Astrocyte (in vitro differentiated cells and primary cell): Measurements from ENCODE around the gene NAA35. TPM values are rescaled to one million over a fixed set of nuclear protein-coding genes. Genes with fewer than 3 reads are reported as not detected.

Experiments used
- DNase-seq: peaks from one replicate; pipeline ENCODE4 v3.0.0-alpha.2; 2010; ENCODE audit warnings: low read depth
- FAIRE-seq: peaks from 2 replicates; lab custom pipeline; 2011; peaks lifted over from hg19 to GRCh38; lab: Jason Lieb, UNC
- H2AFZ ChIP-seq: 2 replicates; pipeline ENCODE4 v1.6.0; 2012; ENCODE audit warnings: low read depth, low read length, inconsistent platforms
- H3K27ac ChIP-seq: 2 replicates; pipeline ENCODE4 v1.5.1; 2011; ENCODE audit warnings: low read depth, low read length, inconsistent platforms
- H3K27me3 ChIP-seq: 2 replicates; pipeline ENCODE4 v1.6.0; 2011; ENCODE audit warnings: low read length, inconsistent platforms; ENCODE audit not compliant: insufficient read depth
- H3K36me3 ChIP-seq: 2 replicates; pipeline ENCODE4 v1.5.1; 2011; ENCODE audit warnings: low read length, inconsistent platforms; ENCODE audit not compliant: insufficient read depth
- H3K4me1 ChIP-seq: 2 replicates; pipeline ENCODE4 v1.5.1; 2011; ENCODE audit warnings: low read length, inconsistent platforms; ENCODE audit not compliant: insufficient read depth
- H3K4me2 ChIP-seq: 2 replicates; pipeline ENCODE4 v1.6.0; 2012; ENCODE audit warnings: low read length, inconsistent platforms
- H3K4me3 ChIP-seq: 2 replicates; pipeline ENCODE4 v1.5.1; 2011; ENCODE audit warnings: low read depth, mild to moderate bottlenecking, low read length, inconsistent platforms; ENCODE audit not compliant: insufficient read depth
- H3K79me2 ChIP-seq: 2 replicates; pipeline ENCODE4 v1.6.0; 2012; ENCODE audit warnings: mild to moderate bottlenecking, low read length, inconsistent platforms; ENCODE audit not compliant: insufficient read depth
- H3K9ac ChIP-seq: 2 replicates; pipeline ENCODE4 v1.6.0; 2012; ENCODE audit warnings: mild to moderate bottlenecking, low read length, inconsistent platforms
- H3K9me3 ChIP-seq: 2 replicates; pipeline ENCODE4 v1.5.1; 2012; ENCODE audit warnings: low read depth, mild to moderate bottlenecking, low read length, inconsistent platforms; ENCODE audit not compliant: insufficient read depth
- H4K20me1 ChIP-seq: 2 replicates; pipeline ENCODE4 v1.6.0; 2012; ENCODE audit warnings: low read length, inconsistent platforms; ENCODE audit not compliant: insufficient read depth
- H3K27ac Mint-ChIP-seq: one replicate; pipeline ENCODE4 v1.8.0; 2021; ENCODE audit warnings: mild to moderate bottlenecking, mixed read lengths; ENCODE audit not compliant: unreplicated experiment
- H3K27me3 Mint-ChIP-seq: one replicate; pipeline ENCODE4 v1.8.0; 2021; ENCODE audit warnings: low read depth, mixed read lengths; ENCODE audit not compliant: unreplicated experiment
- H3K36me3 Mint-ChIP-seq: one replicate; pipeline ENCODE4 v1.8.0; 2021; ENCODE audit warnings: low read depth, mixed read lengths; ENCODE audit not compliant: unreplicated experiment
- H3K4me1 Mint-ChIP-seq: one replicate; pipeline ENCODE4 v1.8.0; 2021; ENCODE audit warnings: low read depth, mixed read lengths; ENCODE audit not compliant: unreplicated experiment
- H3K4me3 Mint-ChIP-seq: one replicate; pipeline ENCODE4 v1.8.0; 2021; ENCODE audit warnings: mild to moderate bottlenecking, moderate library complexity, mixed read lengths; ENCODE audit not compliant: unreplicated experiment
- H3K9me3 Mint-ChIP-seq: one replicate; pipeline ENCODE4 v1.8.0; 2021; ENCODE audit warnings: mild to moderate bottlenecking, mixed read lengths; ENCODE audit not compliant: unreplicated experiment
- CTCF ChIP-seq: IDR thresholded peaks from 2 replicates; pipeline ENCODE4 v1.5.1; 2011; ENCODE audit warnings: low read depth, mild to moderate bottlenecking, inconsistent platforms, low read length, moderate library complexity; ENCODE audit not compliant: insufficient read depth
- EZH2 ChIP-seq: IDR thresholded peaks from 2 replicates; pipeline ENCODE4 v1.6.1; 2012; ENCODE audit warnings: mild to moderate bottlenecking, low read length, inconsistent platforms; ENCODE audit not compliant: insufficient read depth
- total RNA-seq: library from RNA; stranded (reverse); gene quantifications from 2 replicates; pipeline ENCODE4 v1.2.1, GENCODE V29; 2021

Gene NAA35
- total RNA-seq, 1 donor from 2014 or later, result 31.4 TPM

DNA sequence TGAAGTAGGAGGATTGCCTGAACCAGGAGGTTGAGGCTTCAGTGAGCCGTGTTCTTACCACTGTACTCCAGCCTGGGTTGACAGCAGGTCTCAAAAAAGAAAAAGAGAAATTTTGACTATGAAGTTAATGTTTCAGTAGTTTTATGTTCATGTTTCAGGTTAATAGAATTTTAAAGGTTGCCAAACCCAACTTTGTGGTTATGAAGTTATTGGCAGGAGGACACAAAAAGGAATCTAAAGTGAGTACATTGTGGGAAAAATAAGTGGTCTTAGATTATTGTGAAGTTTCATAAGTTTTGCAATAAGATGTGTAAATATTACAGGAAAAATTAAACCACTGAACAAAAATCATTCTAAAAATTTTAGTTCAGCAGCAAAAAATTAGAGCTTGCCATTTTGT is 79.8 kb downstream of the NAA35 start:
- Mint-ChIP-seq H3K27ac (no peak overlapping the region), H3K36me3 (peaks cover 10% of the 10 kb centered on the region), H3K4me3 (no peak overlapping the region), H3K4me1 (peaks cover 3% of the 10 kb centered on the region), H3K9me3 (no peaks in the 10 kb centered on the region), H3K27me3 (no peaks in the 10 kb centered on the region)
- no peak for TF ChIP-seq EZH2
- TF ChIP-seq CTCF, result no peak
- no peak overlapping the region for H3K4me2 ChIP-seq
- DNase-seq (peak; percentile 37), FAIRE-seq (no peak)
- H4K20me1 ChIP-seq, result no peaks in the 10 kb centered on the region
- H3K4me1 ChIP-seq, result no peaks in the 10 kb centered on the region
- H3K27ac ChIP-seq, result no peak overlapping the region
- H3K36me3 ChIP-seq, result peaks cover 33% of the 10 kb centered on the region
- no peaks in the 10 kb centered on the region for H3K79me2 ChIP-seq
- H2AFZ ChIP-seq, result no peak overlapping the region
- H3K9ac ChIP-seq, result no peak overlapping the region
- H3K4me3 ChIP-seq, result no peak overlapping the region
- no peaks in the 10 kb centered on the region for H3K9me3 ChIP-seq
- no peaks in the 10 kb centered on the region for H3K27me3 ChIP-seq

GRCh38 chr9:86021166-86021565 is 80.2 kb downstream of the NAA35 start:
- TF ChIP-seq EZH2 (no peak), CTCF (no peak)
- no peaks in the 10 kb centered on the region for H4K20me1 ChIP-seq
- H3K9ac ChIP-seq, result no peak overlapping the region
- H3K9me3 Mint-ChIP-seq, result no peaks in the 10 kb centered on the region
- H3K4me3 ChIP-seq, result no peak overlapping the region
- H3K36me3 Mint-ChIP-seq, result peaks cover 10% of the 10 kb centered on the region
- no peaks in the 10 kb centered on the region for H3K9me3 ChIP-seq
- no peak overlapping the region for H3K4me3 Mint-ChIP-seq
- FAIRE-seq, result no peak
- no peak for DNase-seq
- H3K27ac ChIP-seq, result no peak overlapping the region
- no peak overlapping the region for H3K27ac Mint-ChIP-seq
- H3K36me3 ChIP-seq, result peaks cover 33% of the 10 kb centered on the region
- no peaks in the 10 kb centered on the region for H3K4me1 ChIP-seq
- H3K27me3 ChIP-seq, result no peaks in the 10 kb centered on the region
- H2AFZ ChIP-seq, result no peak overlapping the region
- H3K79me2 ChIP-seq, result no peaks in the 10 kb centered on the region
- H3K4me2 ChIP-seq, result no peak overlapping the region
- no peaks in the 10 kb centered on the region for H3K27me3 Mint-ChIP-seq
- peaks cover 3% of the 10 kb centered on the region for H3K4me1 Mint-ChIP-seq

DNA sequence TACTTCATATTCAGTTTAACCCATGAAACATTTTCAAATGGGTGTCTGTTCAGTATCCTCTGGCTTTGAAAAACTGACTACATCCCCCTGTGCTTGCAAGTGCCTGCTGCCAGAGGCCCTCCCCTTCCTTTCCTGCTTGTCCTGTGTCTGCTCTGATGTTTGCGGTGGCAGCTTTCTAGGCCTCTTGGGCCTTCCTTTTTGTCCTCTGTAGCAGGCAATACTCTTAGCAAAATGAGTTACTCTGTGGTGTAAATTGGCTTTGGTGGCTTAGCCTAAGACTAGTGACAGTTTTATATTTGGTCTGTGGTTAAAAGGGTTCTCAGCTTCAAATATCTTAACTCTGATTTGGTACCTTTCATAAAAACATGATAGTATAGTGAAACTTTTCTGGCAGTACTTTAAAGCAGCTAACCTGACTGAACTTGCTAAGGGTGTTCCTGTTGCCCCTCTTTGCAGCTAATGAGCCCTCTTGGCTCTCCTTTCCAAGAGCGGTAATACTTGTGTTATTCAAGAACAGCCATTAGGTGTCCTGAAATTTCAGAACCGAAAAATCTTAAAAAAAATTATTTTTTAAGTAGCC is 81.8 kb downstream of the NAA35 start:
- Histone ChIP-seq H3K9me3 (no peaks in the 10 kb centered on the region), H4K20me1 (no peaks in the 10 kb centered on the region), H2AFZ (no peak overlapping the region), H3K27ac (no peak overlapping the region), H3K79me2 (no peaks in the 10 kb centered on the region), H3K9ac (peak overlapping the region; percentile 21), H3K4me3 (no peak overlapping the region), H3K4me1 (no peaks in the 10 kb centered on the region), H3K27me3 (no peaks in the 10 kb centered on the region), H3K36me3 (peaks cover 32% of the 10 kb centered on the region), H3K4me2 (no peak overlapping the region)
- DNase-seq (peak; percentile 4), FAIRE-seq (no peak)
- H3K4me1 Mint-ChIP-seq, result peaks cover 3% of the 10 kb centered on the region
- no peaks in the 10 kb centered on the region for H3K9me3 Mint-ChIP-seq
- H3K27me3 Mint-ChIP-seq, result no peaks in the 10 kb centered on the region
- peaks cover 10% of the 10 kb centered on the region for H3K36me3 Mint-ChIP-seq
- TF ChIP-seq EZH2 (no peak), CTCF (no peak)
- H3K27ac Mint-ChIP-seq, result no peak overlapping the region
- H3K4me3 Mint-ChIP-seq, result no peak overlapping the region
